GM12801 (cell line): ENCODE measurements around the gene TNNT3.

Experiments used
- TF ChIP-seq, protein P1 (sequence below): IDR thresholded peaks from one replicate; pipeline ENCODE4 v1.5.1; 2011; ENCODE audit warnings: control low read depth; ENCODE audit not compliant: insufficient read length; ENCODE audit errors: extremely low read depth

Gene TNNT3

DNA sequence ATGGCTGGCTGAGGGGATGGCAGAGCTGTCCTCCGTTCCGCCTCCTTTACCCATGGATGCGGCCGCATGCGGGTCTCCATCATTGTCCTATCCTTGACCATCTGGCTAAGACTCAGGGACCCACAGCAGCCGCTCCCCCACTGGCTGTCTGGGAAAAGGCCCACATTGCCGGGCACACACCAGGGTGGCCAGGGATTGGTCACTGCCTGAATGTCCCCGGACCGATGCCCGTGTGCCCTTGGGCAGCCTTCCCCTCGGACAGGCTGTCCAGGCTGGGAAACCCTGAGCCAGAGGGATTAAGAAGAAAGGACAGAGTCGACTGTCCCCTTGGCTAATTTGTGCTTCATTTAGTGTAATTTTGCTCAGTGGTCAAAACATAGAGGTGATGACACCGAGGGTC, 55.7 kb downstream of the TNNT3 start:
- TF ChIP-seq, protein P1, sequence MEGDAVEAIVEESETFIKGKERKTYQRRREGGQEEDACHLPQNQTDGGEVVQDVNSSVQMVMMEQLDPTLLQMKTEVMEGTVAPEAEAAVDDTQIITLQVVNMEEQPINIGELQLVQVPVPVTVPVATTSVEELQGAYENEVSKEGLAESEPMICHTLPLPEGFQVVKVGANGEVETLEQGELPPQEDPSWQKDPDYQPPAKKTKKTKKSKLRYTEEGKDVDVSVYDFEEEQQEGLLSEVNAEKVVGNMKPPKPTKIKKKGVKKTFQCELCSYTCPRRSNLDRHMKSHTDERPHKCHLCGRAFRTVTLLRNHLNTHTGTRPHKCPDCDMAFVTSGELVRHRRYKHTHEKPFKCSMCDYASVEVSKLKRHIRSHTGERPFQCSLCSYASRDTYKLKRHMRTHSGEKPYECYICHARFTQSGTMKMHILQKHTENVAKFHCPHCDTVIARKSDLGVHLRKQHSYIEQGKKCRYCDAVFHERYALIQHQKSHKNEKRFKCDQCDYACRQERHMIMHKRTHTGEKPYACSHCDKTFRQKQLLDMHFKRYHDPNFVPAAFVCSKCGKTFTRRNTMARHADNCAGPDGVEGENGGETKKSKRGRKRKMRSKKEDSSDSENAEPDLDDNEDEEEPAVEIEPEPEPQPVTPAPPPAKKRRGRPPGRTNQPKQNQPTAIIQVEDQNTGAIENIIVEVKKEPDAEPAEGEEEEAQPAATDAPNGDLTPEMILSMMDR, result no peak

DNA sequence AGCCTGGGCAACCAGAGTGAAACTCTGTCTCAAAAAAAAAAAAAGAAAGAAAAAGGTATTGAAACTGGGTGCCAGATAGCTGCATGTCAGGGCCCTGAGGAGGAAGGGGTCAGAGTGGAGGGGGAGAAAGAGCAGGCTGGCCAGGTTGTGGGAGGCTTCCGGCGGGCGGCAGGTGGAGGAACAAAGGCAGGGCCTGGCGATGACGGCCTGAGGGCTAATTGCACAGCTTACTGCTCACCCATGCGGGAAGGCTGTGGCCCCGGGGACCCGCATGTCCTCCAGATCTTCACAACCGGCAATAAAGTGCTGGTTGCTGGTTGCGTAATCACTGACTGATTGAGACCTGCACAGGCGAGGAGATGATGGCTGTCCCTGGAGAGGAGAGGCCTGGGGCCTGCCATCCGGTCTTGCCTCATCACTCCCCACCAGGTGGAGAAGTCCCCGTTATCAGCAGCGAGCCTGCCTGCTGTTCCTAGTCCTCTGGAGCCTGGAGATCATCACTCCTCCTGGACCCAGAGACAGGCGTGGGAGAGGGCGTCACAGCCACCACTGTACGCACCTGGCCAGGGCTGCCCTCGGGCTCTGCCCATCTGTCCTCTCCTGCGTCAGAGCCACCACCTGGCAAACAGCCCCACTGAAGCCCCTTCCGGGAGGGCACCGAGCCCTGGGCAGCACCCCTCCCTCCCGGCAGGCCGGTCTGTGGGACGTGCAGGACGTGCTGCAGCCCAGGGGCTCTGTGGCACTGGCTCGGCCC, 59.4 kb downstream of the TNNT3 start:
- TF ChIP-seq, protein P1, result no peak

DNA sequence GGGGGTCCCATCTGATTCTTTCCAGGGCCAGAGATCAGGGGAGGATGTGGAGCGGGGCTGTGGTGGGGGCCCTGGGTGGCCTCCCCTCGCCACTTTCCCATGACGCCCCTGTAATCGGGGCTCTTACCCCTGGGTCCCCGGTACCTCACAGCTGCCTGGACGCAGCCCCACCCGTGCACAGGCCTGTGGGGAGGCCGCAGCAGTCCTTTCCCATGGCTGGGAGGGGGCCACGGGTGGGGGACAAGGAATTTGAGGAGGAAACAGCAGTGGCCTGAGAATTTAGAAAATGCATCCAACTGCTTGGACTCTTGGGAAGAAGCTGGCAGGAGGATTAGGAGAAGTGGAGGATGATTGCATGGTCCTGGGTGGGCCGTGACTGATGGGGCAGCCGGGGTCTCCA, 60.1 kb downstream of the TNNT3 start:
- TF ChIP-seq, protein P1, result no peak

DNA sequence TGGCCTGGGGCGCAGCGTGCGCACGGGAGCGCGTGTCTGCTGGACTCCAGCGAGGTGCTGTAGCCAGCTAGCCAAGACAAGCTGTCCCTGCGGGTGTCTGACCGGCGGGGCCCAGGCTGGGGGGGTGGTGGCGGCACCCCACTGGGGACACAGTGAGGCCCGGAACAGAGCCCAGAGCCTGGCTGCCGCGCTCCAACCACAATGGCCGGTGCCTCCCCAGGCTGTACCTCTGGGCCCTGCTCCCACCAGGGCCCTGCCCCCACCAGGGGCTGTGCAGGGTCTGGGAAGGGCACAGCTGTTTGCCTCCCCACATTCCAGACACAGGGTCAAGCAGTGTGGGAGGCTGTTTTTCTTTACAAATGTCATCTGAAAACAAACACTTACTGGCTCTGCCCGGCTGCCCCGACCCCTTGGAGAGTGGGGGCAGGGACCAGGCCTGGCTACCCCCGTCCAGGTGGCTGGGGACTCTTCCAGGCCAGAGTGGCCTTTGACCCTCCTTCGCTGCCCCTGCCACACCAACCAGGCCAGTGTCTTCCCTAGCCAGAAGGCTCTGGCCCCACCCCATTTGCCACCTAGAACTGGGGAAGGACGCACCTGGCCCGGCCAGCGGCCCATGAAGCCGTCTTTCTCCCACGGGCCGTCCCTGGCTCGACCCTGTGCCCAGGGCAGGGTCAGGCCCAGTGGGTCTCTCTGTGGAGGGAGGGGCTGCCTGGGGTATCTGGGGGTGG, 63.5 kb downstream of the TNNT3 start:
- TF ChIP-seq, protein P1, result no peak

DNA sequence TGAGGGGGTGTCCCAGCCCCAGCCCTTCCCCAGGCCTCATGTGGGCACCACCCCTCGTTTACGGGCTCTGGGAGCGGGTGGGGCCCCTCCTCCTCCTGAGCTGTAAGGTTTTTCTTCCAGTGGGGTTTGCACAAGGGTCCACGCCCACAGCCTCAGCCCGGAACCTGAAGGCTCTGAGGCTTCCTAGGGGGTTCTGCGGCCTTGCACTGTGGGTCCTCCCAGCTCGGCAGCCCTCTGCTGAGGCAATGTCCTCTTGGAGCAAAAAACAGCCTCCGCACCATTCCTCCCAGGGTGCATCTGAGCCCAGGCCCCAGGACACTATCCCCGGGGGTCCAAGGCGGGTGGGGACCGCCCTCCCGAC, 64.1 kb downstream of the TNNT3 start:
- TF ChIP-seq, protein P1, result no peak

DNA sequence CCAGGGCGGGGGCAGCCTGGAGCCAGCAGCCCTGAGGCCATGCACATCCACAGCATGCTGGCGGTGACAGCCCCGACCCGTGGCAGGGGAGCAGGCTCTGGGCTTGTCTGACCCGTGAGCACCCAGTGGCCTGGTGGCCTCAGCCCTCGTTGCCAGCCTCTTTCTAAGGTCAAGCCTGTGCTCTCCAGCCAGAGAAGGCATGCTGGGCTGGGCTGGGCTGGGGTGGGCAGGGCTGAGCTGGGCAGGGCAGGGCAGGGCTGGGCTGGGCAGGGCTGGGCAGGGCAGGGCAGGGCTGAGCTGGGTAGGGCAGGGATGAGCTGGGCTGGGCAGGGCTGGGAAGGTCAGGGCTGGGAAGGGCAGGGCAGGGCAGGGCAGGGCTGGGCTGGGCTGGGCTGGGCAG, 67.5 kb downstream of the TNNT3 start:
- TF ChIP-seq, protein P1, result no peak

DNA sequence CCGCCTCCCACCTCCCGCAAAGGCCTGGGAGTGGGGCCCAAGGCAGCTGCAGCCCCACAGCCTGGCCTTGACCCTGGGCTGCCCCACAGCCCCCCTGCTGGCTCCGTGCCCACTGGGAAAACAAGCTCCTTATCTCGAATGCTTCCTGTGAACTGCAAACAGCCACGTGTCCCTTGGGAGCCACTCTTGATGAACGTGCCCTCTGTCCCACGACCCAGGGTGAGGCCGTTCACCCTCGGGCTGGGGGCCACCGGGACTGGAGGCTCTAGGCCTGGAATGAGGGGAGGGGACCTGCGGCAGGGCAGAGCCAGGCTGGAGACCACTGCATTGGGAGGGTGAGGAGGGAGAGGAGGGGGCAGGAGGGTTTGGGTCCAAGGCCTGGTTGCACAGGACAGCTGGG, 68.7 kb downstream of the TNNT3 start:
- TF ChIP-seq, protein P1, result no peak
